ENCODE measurements around the gene CCDC70.

DNA sequence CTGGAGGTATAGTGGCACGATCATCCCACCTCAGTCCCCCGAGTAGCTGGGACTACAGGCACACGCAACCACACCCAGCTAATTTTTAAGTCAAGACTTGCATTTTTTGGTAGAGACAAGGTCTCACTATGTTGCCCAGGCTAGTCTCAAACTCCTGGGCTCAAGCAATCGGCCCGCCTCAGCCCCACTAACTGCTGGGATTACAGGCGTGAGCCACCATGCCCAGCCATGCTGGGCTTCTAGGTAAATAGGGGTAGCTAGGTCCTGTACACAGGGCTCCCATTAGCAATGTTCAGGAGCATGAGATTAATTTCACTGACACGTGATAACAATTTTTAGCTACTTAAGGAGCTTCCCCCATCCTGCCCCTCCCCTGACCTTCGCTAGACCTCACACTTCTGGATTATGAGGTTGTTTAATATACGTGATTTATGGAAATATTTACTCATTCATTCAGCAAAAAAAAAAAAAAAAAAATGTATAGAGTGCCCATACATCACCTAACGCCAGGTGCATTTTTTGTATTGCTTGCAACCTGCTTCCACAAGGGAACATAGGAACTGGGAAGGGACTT lies 36.0 kb upstream of the CCDC70 start:
- TF ChIP-seq, protein P1, sequence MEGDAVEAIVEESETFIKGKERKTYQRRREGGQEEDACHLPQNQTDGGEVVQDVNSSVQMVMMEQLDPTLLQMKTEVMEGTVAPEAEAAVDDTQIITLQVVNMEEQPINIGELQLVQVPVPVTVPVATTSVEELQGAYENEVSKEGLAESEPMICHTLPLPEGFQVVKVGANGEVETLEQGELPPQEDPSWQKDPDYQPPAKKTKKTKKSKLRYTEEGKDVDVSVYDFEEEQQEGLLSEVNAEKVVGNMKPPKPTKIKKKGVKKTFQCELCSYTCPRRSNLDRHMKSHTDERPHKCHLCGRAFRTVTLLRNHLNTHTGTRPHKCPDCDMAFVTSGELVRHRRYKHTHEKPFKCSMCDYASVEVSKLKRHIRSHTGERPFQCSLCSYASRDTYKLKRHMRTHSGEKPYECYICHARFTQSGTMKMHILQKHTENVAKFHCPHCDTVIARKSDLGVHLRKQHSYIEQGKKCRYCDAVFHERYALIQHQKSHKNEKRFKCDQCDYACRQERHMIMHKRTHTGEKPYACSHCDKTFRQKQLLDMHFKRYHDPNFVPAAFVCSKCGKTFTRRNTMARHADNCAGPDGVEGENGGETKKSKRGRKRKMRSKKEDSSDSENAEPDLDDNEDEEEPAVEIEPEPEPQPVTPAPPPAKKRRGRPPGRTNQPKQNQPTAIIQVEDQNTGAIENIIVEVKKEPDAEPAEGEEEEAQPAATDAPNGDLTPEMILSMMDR (conservative IDR thresholded peaks at IDR 0.05; ENCODE audit: low read depth, low read length): no peak
- TF ChIP-seq EZH2 (IDR thresholded peaks at IDR 0.05; ENCODE audit: low read length, unreplicated experiment): no peak
